Measurements from ENCODE around the gene EIF4E2. TPM values are rescaled to one million over a fixed set of nuclear protein-coding genes. Genes with fewer than 3 reads are reported as not detected.

The EIF4E2 gene
- total RNA-seq, 2 experiments from 2014 or later: 45.9 to 46.0 TPM

GRCh38 chr2:232543928-232544631, 6.4 kb upstream of the EIF4E2 start:
- Histone ChIP-seq H3K27ac (ENCODE audit: low read depth in 1 of 2, low read length in 2 of 2) (no peak overlapping the region), H3K4me3 (ENCODE audit: low read length) (no peak overlapping the region), H3K4me1 (ENCODE audit: insufficient read depth, low read length) (peaks cover 26% of the 10 kb centered on the region), H3K9me3 (ENCODE audit: control insufficient read depth in 1 of 2, insufficient read depth in 1 of 2, low read length in 2 of 2) (peaks cover 0 to 7% of the 10 kb centered on the region in 2 experiments), H3K36me3 (ENCODE audit: insufficient read depth, low read length) (peaks cover 14% of the 10 kb centered on the region), H3K27me3 (ENCODE audit: control insufficient read depth in 1 of 2, insufficient read depth in 2 of 2, low read length in 2 of 2) (no peaks in the 10 kb centered on the region)
- Mint-ChIP-seq H3K4me1 (ENCODE audit: low read depth) (peaks cover 31% of the 10 kb centered on the region), H3K4me3 (no peak overlapping the region), H3K27ac (peak overlapping the region; percentile 62), H3K9me3 (peaks cover 5% of the 10 kb centered on the region), H3K36me3 (ENCODE audit: low read depth) (peaks cover 34% of the 10 kb centered on the region), H3K27me3 (no peaks in the 10 kb centered on the region)
- DNase-seq (no peak), ATAC-seq (ENCODE audit: poor library complexity) (no peak)
- POLR2A ChIA-PET: no interaction called here
- intact Hi-C loops (cut with DNase I, micrococcal nuclease): no loop called here
- TF ChIP-seq CTCF (IDR thresholded peaks at IDR 0.05): no peak
- CTCF ChIA-PET: no interaction called here

- no peak for DNase-seq
- Mint-ChIP-seq H3K4me3 (no peak overlapping the region), H3K4me1 (ENCODE audit: low read depth) (peaks cover 37% of the 10 kb centered on the region), H3K27me3 (no peaks in the 10 kb centered on the region), H3K9me3 (peaks cover 5% of the 10 kb centered on the region), H3K36me3 (ENCODE audit: low read depth) (peaks cover 40% of the 10 kb centered on the region), H3K27ac (no peak overlapping the region)
- Histone ChIP-seq H3K27ac (ENCODE audit: low read depth in 1 of 2, low read length in 2 of 2) (no peak overlapping the region), H3K36me3 (ENCODE audit: insufficient read depth, low read length) (peaks cover 14% of the 10 kb centered on the region), H3K4me3 (ENCODE audit: low read length) (no peak overlapping the region), H3K4me1 (ENCODE audit: insufficient read depth, low read length) (peaks cover 31% of the 10 kb centered on the region), H3K27me3 (ENCODE audit: control insufficient read depth in 1 of 2, insufficient read depth in 2 of 2, low read length in 2 of 2) (no peaks in the 10 kb centered on the region), H3K9me3 (ENCODE audit: control insufficient read depth in 1 of 2, insufficient read depth in 1 of 2, low read length in 2 of 2) (peaks cover 0 to 7% of the 10 kb centered on the region in 2 experiments)
- CTCF ChIA-PET: no interaction called here
- POLR2A ChIA-PET: no interaction called here
- no peak for TF ChIP-seq CTCF (IDR thresholded peaks at IDR 0.05)
- ATAC-seq (ENCODE audit: poor library complexity): no peak
- intact Hi-C loops (cut with DNase I, micrococcal nuclease): no loop called here
Measured at GRCh38 chr2:232544674-232545073, 5.8 kb upstream of the EIF4E2 start.

- peak overlapping the region; percentile 5 for H3K27ac Mint-ChIP-seq
- peaks cover 14% of the 10 kb centered on the region for H3K36me3 ChIP-seq (ENCODE audit: insufficient read depth, low read length)
- TF ChIP-seq CTCF (IDR thresholded peaks at IDR 0.05): no peak
- peaks cover 44% of the 10 kb centered on the region for H3K4me1 Mint-ChIP-seq (ENCODE audit: low read depth)
- H3K36me3 Mint-ChIP-seq (ENCODE audit: low read depth): peaks cover 48% of the 10 kb centered on the region
- no peaks in the 10 kb centered on the region for H3K27me3 Mint-ChIP-seq
- POLR2A ChIA-PET: interaction anchor here (0.6 kb wide), 1 partner anchor 25 kb away, joined by 4 read pairs; no protein-coding TSS in a partner anchor
- H3K27ac ChIP-seq (ENCODE audit: low read depth in 1 of 2, low read length in 2 of 2): no peak overlapping the region
- intact Hi-C loops (cut with DNase I, micrococcal nuclease): no loop called here
- H3K27me3 ChIP-seq (ENCODE audit: control insufficient read depth in 1 of 2, insufficient read depth in 2 of 2, low read length in 2 of 2): no peaks in the 10 kb centered on the region
- H3K9me3 Mint-ChIP-seq: peaks cover 5% of the 10 kb centered on the region
- ATAC-seq (ENCODE audit: poor library complexity) (no peak), DNase-seq (no peak)
- peaks cover 34% of the 10 kb centered on the region for H3K4me1 ChIP-seq (ENCODE audit: insufficient read depth, low read length)
- H3K4me3 ChIP-seq (ENCODE audit: low read length): no peak overlapping the region
- CTCF ChIA-PET: interaction anchor here (0.6 kb wide), 1 partner anchor 10 kb away, joined by 3 read pairs; no protein-coding TSS in a partner anchor
- no peak overlapping the region for H3K4me3 Mint-ChIP-seq
- H3K9me3 ChIP-seq (ENCODE audit: control insufficient read depth in 1 of 2, insufficient read depth in 1 of 2, low read length in 2 of 2): peaks cover 0 to 7% of the 10 kb centered on the region in 2 experiments
Measured at GRCh38 chr2:232545511-232546375, 4.7 kb upstream of the EIF4E2 start.
